ENCODE results near the gene WDCP.
"Not testable (repeated sequence)": the region's sequence is repeated elsewhere in the genome, so short reads cannot be mapped to it uniquely, and the experiment has no call there.

Gene WDCP

DNA sequence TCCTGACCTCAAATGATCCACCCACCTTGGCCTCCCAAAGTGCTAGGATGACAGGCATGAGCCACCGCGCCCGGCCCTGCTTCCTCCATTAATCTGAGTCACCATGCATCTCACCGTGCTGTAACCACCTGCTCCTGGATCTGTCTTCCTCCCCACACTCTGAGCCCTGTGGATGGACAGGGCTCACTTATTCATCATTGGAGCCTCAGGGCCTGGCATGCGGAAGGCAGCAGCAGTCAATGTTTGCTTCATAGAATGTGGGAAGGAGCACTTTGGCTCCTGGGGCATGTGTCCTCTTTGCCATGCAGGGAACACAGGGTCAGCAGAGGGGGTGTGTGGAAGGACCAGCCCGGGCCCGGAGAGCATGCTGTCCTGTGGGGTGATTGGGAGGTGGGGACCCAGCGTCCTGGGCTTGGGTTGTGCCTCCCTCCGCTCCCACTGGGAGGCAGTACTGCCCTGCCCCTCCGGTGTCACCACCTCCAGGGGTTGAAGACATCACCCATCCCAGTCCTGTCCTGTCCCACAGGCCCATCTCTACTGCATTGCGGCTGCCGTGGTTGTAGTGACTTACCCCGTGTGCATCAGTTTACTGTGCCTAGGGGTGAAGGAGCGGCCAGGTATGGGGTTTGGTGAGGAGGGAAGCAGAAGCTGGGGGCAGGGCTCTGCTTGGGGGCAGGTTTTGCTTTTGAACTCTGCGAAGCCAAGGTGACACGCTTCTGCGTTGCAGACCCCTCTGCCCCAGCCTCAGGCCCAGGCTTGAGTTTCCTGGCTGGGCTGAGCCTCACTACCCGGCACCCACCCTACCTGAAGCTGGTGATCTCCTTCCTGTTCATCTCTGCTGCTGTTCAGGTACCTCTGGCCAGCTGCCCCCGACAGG is 25.8 kb downstream of the WDCP start:
- DNase-seq = no peak

DNA sequence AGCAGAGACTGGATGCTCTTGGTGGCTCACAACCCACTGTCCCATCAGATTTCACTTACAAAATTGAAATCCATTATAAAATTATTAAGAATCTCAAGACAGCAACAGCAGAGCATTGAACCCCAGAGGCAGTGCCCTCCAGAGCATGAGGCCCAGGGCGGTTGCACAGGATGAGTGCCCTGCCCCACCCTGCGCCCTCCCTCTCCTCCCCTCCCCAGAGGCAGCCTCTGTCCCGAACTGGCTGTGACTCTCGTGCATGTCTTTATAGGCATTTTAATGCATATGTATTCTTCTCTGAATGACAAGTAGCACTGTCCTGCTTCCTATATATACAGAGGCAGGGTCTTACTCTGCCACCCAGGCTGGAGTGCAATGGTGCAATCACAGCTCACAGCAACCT is 26.9 kb downstream of the WDCP start:
- no peak for DNase-seq

GRCh38 chr2:24019729-24020128 is 27.5 kb downstream of the WDCP start:
- no peak for DNase-seq

GRCh38 chr2:24018241-24018640 is 28.9 kb downstream of the WDCP start:
- no peak for DNase-seq

GRCh38 chr2:24017711-24018110 is 29.5 kb downstream of the WDCP start:
- no peak for DNase-seq

- DNase-seq = no peak
Measured at GRCh38 chr2:24016853-24017703, 30.1 kb downstream of the WDCP start.

- DNase-seq = no peak
Measured at GRCh38 chr2:24016376-24016761, 30.8 kb downstream of the WDCP start.

DNA sequence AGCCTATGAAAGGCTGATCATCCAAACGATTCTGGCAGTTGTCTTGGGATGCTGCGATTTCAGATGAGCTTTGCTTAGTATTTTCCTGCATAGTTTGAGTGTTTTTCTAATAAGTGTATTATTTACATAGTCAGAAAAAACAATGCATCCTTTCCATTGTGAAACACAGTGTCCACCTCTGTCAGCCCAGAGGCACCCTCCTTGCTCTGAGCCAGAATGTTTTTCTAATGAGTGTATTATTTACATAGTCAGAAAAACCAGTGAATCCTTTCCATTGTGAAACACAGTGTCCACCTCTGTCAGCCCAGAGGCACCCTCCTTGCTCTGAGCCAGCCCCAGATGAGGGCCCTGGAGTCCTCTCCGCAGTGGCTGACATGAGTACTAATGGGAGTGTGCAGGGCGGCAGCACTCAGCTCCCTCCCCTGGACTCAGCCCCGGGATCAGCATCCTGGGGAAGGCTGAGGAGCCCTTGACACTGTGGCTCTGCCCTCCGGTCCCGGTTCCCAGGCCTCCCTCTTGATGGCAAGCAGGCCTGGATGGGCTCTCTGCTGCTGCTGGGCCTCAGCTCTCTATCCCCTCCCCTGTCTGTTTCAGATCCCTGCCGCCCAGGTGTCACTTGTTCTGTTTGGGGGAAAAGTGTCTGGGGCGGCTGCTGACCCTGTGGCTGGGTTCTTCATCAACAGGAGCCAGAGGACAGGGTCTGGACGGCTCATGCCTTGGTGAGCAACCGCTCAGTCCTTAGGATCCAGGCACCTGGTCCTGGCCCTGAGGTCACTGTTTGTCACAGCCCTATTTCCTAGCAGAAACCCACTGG is 31.4 kb downstream of the WDCP start:
- no peak for DNase-seq

- not testable (repeated sequence) for DNase-seq
Measured at GRCh38 chr2:24014902-24015301, 32.3 kb downstream of the WDCP start.

GRCh38 chr2:24012521-24013188 is 34.5 kb downstream of the WDCP start:
- no peak for DNase-seq

- no peak for DNase-seq
Measured at GRCh38 chr2:24011250-24012104, 35.7 kb downstream of the WDCP start.

GRCh38 chr2:24010477-24011249 is 36.5 kb downstream of the WDCP start:
- DNase-seq = no peak

GRCh38 chr2:24009680-24010476 is 37.3 kb downstream of the WDCP start, which contains the start of gene MFSD2B:
Gene MFSD2B, plus strand, starts transcription at chr2:24010085. Its CDS starts 12 bp downstream, at chr2:24010097.
- DNase-seq = no peak

- no peak for DNase-seq
Measured at GRCh38 chr2:24009367-24009679, 37.9 kb downstream of the WDCP start.

DNA sequence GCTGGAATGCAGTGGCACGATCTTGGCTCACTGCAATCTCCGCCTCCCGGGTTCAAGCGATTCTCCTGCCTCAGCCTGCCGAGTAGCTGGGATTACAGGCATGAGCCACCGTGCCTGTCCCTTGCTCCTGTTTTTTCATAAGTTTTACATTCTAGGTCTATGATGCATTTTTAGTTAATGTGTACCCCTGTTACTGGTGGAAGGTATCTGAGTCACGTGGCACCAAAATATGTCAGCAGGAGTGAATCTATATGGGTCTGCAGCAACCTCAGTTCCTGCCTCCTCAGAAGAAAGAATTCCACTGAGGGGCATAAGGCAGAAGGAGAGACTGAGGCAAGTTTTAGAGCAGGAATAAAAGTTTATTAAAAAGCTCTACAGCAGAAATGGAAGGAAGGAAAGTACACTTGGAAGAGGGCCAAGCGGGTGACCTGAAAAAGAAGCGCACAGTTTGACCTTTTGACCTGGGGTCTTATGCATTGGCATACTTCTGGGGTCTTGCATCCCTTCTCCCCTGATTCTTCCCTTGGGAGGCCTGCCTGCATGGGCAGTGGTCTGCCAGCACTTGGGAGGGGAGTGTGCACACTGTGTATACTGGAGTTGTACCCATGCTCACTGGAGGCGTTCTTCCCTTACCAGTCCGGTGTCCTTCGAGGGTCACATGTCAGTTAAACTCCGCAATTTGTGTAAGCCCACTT is 38.4 kb downstream of the WDCP start:
- DNase-seq = no peak

GRCh38 chr2:24007693-24008092 is 39.5 kb downstream of the WDCP start:
- no peak for DNase-seq

- no peak for DNase-seq
Measured at GRCh38 chr2:23994567-23994966, 52.6 kb downstream of the WDCP start.

GRCh38 chr2:23993736-23994269 is 53.4 kb downstream of the WDCP start:
- no peak for DNase-seq

DNA sequence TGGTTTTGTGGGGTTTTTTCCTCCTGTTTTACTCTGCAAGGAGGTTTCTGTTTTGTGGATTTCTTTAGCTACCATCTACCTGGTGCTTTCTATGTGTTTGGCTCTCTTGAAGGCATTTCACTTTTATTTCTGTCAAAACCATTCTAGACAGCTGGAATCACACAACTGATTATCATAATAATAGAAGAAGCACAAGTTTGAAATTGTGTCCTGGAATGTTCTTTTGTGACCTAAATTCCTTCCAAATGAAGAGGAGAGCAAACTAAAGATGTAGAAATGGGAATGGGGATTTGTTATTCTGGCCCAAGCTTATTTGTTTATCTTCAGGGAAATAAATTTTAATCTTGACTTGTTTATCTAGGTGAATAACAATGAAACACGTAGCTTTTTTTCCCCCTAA is 54.3 kb downstream of the WDCP start:
- DNase-seq = no peak

Data from activated gamma-delta T cell (primary cell).